Measurements from ENCODE around the gene TMEM8B.

DNA sequence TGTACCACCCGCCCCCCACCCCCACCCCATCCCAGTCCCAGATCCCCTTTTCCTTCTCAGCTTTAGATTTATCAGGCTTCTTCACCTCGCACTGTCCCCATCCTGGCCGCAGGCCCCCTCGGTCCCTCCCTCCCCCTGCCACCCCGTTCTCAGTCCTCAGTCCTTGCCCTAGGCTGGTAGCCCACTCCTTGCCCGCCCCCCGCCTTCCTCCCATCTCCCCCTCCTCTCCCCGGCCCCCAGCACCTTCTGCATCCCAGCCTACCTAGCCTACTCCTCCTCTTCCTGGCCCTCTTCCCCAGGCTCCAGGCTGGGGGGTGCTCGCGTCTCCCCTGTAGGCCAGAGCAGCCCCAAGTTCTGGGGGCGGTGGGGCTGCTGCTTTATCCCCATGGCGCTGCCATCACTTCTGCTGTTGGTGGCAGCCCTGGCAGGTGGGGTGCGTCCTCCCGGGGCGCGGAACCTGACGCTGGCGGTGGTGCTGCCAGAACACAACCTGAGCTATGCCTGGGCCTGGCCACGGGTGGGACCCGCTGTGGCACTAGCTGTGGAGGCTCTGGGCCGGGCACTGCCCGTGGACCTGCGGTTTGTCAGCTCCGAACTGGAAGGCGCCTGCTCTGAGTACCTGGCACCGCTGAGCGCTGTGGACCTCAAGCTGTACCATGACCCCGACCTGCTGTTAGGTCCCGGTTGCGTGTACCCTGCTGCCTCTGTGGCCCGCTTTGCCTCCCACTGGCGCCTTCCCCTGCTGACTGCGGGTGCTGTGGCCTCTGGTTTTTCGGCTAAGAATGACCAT lies 36.8 kb upstream of the TMEM8B start:
- TF ChIP-seq NR2C2 (IDR thresholded peaks at IDR 0.05; ENCODE audit: borderline replicate concordance, control insufficient read depth, insufficient read length, low read depth), result no peak
- TF ChIP-seq ZNF384 (IDR thresholded peaks at IDR 0.05; ENCODE audit: borderline replicate concordance, low read depth, low read length), result no peak
- TF ChIP-seq BCL11A (IDR thresholded peaks at IDR 0.05; ENCODE audit: low read depth, low read length), result no peak

Data from GM12878 (cell line).